Urinary bladder (tissue), 4 donors: ENCODE data around the gene TLK2. TPM values are rescaled to one million over a fixed set of nuclear protein-coding genes. Genes with fewer than 3 reads are reported as not detected.
"Not testable (repeated sequence)": the region's sequence is repeated elsewhere in the genome, so short reads cannot be mapped to it uniquely, and the experiment has no call there.

Source experiments
- DNase-seq: peaks from one replicate; pipeline ENCODE4 v3.0.0-alpha.2; 2015; ENCODE audit errors: extremely low spot score
- H3K27ac ChIP-seq: one replicate; pipeline ENCODE4 v1.5.1; 2013; ENCODE audit warnings: low read depth, mild to moderate bottlenecking, moderate library complexity
- H3K36me3 ChIP-seq: one replicate; pipeline ENCODE4 v1.6.1; 2013; ENCODE audit warnings: mild to moderate bottlenecking, moderate library complexity; ENCODE audit not compliant: insufficient read depth
- H3K4me1 ChIP-seq: one replicate; pipeline ENCODE4 v1.6.1; 2013; ENCODE audit warnings: mild to moderate bottlenecking, moderate library complexity; ENCODE audit not compliant: insufficient read depth
- H3K4me3 ChIP-seq: one replicate; pipeline ENCODE4 v1.5.1; 2013; ENCODE audit warnings: low read depth, low read length
- WGBS: extraction: QIAGEN DNeasy Blood & Tissue Kit; methylation state at CpG from one replicate; pipeline ENCODE4 v1.1.7; 2013; 5-methylcytosine and 5-hydroxymethylcytosine counted together
- polyA plus RNA-seq: library from polyadenylated mRNA; stranded (reverse); fragments of 200-250 nt; gene quantifications from one replicate; pipeline ENCODE4 v1.2.3, GENCODE V29; 2013
- total RNA-seq: library from RNA; depleted of rRNA; stranded (reverse); fragments of >200 nt; gene quantifications from one replicate; pipeline ENCODE4 v1.2.3, GENCODE V29; 2014
- donor health status: healthy with polysubstance abuse.
- donor health status: healthy.

Gene TLK2
- total and polyA plus RNA-seq, 2 donors = 20.1 to 87.3 TPM

DNA sequence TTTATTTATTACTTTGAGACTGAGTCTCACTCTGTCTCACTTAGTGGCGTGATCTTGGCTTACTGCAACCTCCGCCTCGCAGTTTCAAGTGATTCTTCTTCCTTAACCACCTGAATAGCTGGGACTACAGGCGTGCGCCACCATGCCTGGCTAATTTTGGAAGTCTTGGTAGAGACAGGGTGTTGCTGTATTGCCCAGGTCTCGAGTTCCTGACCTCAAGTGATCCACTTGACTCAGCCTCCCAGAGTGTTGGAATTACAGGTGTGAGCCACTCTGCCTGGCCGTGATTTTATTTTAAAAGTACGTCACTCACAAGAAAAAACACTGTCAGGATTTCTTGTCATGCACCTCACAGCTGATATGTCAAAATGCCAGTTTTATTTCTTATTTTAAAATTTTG, 26.2 kb downstream of the TLK2 start:
- H3K36me3 ChIP-seq, DNase-seq, H3K4me1 ChIP-seq, H3K4me3 ChIP-seq, H3K27ac ChIP-seq: not testable (repeated sequence)
- 96% methylated on average over 8 of the region's 8 CpGs for WGBS

- DNase-seq = not testable (repeated sequence)
- 60% methylated on average over 6 of the region's 6 CpGs for WGBS
Observed at GRCh38 chr17:62507191-62507836, 28.7 kb downstream of the TLK2 start.

DNA sequence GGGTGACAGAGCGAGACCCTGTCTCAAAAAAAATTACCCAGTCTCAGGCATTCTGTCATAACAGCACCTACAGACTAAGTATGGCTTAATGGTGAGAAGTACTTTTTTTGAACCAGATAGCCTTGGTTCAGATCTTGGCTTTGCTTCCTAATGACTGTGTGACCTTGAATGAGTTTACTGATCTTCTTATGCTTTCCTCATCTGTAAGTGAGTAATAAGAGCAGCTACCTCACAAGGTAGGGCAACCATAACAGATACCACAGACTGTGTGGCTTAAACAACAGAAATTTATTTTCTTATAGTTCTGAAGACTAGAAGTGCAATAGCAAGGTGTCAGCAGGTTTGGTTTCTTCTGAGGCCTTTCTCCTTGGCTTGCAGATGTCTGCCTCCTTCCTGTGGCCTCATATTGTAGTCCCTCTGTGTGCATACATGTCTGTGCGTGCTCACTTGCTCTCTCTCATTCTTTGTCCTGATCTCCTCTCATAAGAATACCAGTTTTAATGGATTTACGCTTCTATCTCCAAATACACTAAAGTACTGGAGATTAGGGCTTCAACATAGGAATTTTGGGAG, 31.7 kb downstream of the TLK2 start:
- DNase-seq, H3K4me3 ChIP-seq, H3K36me3 ChIP-seq, H3K27ac ChIP-seq, H3K4me1 ChIP-seq: not testable (repeated sequence)
- 90% methylated on average over 2 of the region's 3 CpGs for WGBS

More at GRCh38 chr17:62507191-62507836, 28.7 kb downstream of the TLK2 start:
- not testable (repeated sequence) for H3K36me3 ChIP-seq, H3K4me3 ChIP-seq, H3K4me1 ChIP-seq, H3K27ac ChIP-seq

- H3K4me3 ChIP-seq, DNase-seq, H3K27ac ChIP-seq, H3K4me1 ChIP-seq, H3K36me3 ChIP-seq: not testable (repeated sequence)
- WGBS = 88% methylated on average over 3 of the region's 3 CpGs
Observed at GRCh38 chr17:62511014-62511413, 32.4 kb downstream of the TLK2 start.

DNA sequence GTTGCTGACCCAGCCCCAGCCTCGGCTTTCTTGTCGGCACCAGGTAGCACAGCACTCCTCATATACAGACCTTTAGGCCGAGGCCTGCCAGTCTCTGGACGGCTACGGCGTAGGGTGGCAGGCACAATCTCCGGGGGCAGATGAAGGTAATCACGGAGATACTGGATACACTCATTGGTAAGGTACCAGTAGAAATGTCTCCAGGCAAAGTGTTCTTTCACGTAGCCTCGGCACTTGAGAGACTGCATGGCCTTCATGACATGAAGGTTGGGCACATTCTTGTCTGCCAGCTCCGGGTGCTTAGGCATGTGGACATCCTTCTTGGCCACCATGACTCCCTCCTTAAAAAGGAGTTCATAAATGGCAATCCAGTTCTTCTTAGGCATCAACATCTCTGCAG, 37.8 kb downstream of the TLK2 start:
- not testable (repeated sequence) for H3K4me3 ChIP-seq, DNase-seq, H3K4me1 ChIP-seq, H3K36me3 ChIP-seq, H3K27ac ChIP-seq
- WGBS = 99% methylated on average over 11 of the region's 11 CpGs

DNA sequence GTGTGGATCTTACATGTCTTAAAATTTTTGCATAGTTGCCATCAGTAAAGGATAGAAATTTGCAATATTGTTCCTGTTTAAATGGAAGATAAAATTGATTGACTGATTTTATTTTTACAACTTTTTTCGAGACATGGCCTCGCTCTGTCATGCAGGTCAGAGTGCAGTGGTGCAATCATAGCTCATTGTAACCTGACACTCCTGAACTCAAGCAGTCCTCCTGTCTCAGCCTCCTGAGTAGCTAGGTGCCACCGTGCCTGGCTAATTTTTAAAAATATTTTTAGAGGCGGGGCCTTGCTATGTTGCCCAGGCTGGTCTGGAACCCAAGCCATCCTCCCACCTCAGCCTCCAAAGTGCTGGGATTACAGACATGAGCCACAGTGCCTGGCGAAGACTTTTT, 42.7 kb downstream of the TLK2 start:
- not testable (repeated sequence) for H3K36me3 ChIP-seq, H3K4me3 ChIP-seq, DNase-seq, H3K27ac ChIP-seq, H3K4me1 ChIP-seq
- WGBS = 87% methylated on average over 5 of the region's 5 CpGs

GRCh38 chr17:62524077-62524476, 45.5 kb downstream of the TLK2 start:
- H3K4me1 ChIP-seq, DNase-seq, H3K4me3 ChIP-seq, H3K27ac ChIP-seq, H3K36me3 ChIP-seq: not testable (repeated sequence)
- 80% methylated on average over 6 of the region's 6 CpGs for WGBS

GRCh38 chr17:62525317-62525716, 46.7 kb downstream of the TLK2 start:
- 85% methylated on average over 6 of the region's 6 CpGs for WGBS
- H3K4me3 ChIP-seq, H3K27ac ChIP-seq, H3K4me1 ChIP-seq, H3K36me3 ChIP-seq, DNase-seq: not testable (repeated sequence)

DNA sequence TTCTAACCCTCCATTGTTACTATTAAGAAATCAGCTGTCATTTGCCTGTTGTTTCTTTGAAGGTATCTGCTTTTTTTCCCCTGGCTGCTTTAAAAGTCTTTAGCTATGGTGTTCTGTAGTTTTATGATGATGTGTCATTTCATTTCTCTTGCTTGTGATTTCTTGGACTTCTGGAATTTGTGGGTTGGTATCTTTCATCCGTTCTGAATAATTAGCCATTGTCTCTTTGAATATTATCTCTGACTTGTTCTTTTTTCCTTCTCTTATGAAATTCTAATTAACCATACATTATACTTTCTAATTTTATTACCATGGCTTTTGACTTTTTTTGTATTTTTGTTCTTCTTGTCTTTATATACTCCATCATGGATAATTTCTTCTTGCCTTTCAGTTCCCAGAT, 52.3 kb downstream of the TLK2 start:
- not testable (repeated sequence) for H3K4me3 ChIP-seq, H3K36me3 ChIP-seq, H3K4me1 ChIP-seq, H3K27ac ChIP-seq, DNase-seq
- WGBS = 88% methylated on average over 1 of the region's 1 CpG

DNA sequence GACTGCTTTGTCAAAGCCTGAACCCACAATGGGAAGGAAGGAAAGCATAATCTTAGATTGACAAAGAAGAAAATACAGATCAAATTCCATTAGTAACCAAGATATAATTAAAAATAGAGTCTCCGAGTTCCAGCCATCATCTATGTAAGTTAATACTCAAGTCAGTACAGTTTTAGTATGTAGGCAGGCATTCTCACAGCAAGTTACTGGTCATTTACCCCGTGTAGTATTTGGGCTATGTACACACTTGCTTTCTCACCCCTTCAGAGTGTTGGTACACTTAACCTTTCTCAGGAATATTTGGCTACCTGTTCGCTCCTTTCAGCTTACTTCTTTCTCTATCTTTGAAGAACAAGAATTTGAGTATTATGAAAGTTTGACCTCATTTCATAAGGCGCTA, 57.9 kb downstream of the TLK2 start:
- 95% methylated on average over 3 of the region's 4 CpGs for WGBS
- not testable (repeated sequence) for H3K4me1 ChIP-seq

GRCh38 chr17:62541073-62541472, 62.4 kb downstream of the TLK2 start:
- DNase-seq, H3K27ac ChIP-seq, H3K4me1 ChIP-seq, H3K4me3 ChIP-seq, H3K36me3 ChIP-seq: not testable (repeated sequence)
- WGBS = 93% methylated on average over 4 of the region's 4 CpGs

More for the DNA sequence above, 57.9 kb downstream of the TLK2 start:
- not testable (repeated sequence) for H3K36me3 ChIP-seq, H3K27ac ChIP-seq, DNase-seq, H3K4me3 ChIP-seq

GRCh38 chr17:62543278-62543775, 64.7 kb downstream of the TLK2 start:
- DNase-seq = not testable (repeated sequence)
- WGBS = 82% methylated on average over 3 of the region's 3 CpGs

DNA sequence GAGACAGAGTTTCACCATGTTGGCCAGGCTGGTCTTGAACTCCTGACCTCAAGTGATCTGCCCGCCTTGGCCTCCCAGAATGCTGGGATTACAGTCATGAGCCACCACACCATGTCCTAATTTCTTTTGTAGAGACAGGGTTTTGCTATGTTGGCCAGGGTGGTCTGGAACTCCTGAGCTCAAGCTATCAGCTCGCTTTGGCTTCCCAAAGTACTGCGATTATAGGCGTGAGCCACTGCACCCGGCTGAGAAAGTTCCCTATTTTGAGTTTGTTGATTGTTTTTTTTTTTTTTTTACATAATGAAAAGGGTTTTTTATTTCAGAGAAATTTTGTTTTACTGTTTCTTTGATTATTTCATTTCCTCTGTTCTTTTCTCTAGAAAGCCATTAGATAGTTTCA, 67.4 kb downstream of the TLK2 start:
- not testable (repeated sequence) for H3K4me3 ChIP-seq, H3K4me1 ChIP-seq, H3K36me3 ChIP-seq, H3K27ac ChIP-seq, DNase-seq
- WGBS = 86% methylated on average over 5 of the region's 5 CpGs

More at GRCh38 chr17:62543278-62543775, 64.7 kb downstream of the TLK2 start:
- H3K4me1 ChIP-seq, H3K36me3 ChIP-seq, H3K27ac ChIP-seq, H3K4me3 ChIP-seq: not testable (repeated sequence)

GRCh38 chr17:62552851-62553659, 74.4 kb downstream of the TLK2 start:
- H3K4me3 ChIP-seq, H3K36me3 ChIP-seq, H3K4me1 ChIP-seq, H3K27ac ChIP-seq: not testable (repeated sequence)
- 15% methylated on average over 4 of the region's 4 CpGs for WGBS
- peak; percentile 48 for DNase-seq
